Left lung (tissue), 10 donors: ENCODE results near the gene MRPL47. TPM values are rescaled to one million over a fixed set of nuclear protein-coding genes. Genes with fewer than 3 reads are reported as not detected.

Experiments used
- ATAC-seq: fragments of 200-7000 bp; cut with Tn5 transposase; one replicate; pipeline ENCODE4 v1.9.1; 2020; ENCODE audit warnings: moderate library complexity
- DNase-seq, 4 donors: peaks; one replicate each; pipeline ENCODE4 v3.0.0-alpha.2; 2013 to 2020
- H3K27ac ChIP-seq, 2 donors: fragments of 200-600 bp; sonication (generic) in 1 of 2; one replicate each; pipeline versions ENCODE4 v1.5.0 to v1.8.0; 2020 to 2021
- H3K27me3 ChIP-seq, 2 donors: fragments of 200-600 bp; sonication (generic) in 1 of 2; one replicate each; pipeline versions ENCODE4 v1.5.0 to v1.8.0; 2020 to 2021
- H3K36me3 ChIP-seq, 2 donors: fragments of 200-600 bp; sonication (generic) in 1 of 2; one replicate each; pipeline versions ENCODE4 v1.5.0 to v1.8.0; 2020 to 2021
- H3K4me1 ChIP-seq, 2 donors: fragments of 200-600 bp; one replicate each; pipeline ENCODE4 v1.8.0; 2021
- H3K4me3 ChIP-seq, 2 donors: fragments of 200-600 bp; sonication (generic) in 1 of 2; one replicate each; pipeline versions ENCODE4 v1.5.0 to v1.8.0; 2020 to 2021; ENCODE audit warnings: mild to moderate bottlenecking in 1 of 2
- H3K9me3 ChIP-seq, 2 donors: fragments of 200-600 bp; sonication (generic) in 1 of 2; one replicate each; pipeline versions ENCODE4 v1.5.0 to v1.8.0; 2020 to 2021
- intact Hi-C, 2 donors: fragments of 100-400 bp; cut with DNase I; formaldehyde crosslinking; loops; one replicate each; pipeline versions ENCODE4 v1.11.2 to v1.14.2; 2022
- polyA plus RNA-seq, 6 donors: library from polyadenylated mRNA; unstranded; fragments of 120-200 nt; gene quantifications; one replicate each; pipeline ENCODE4 v1.2.1, GENCODE V29; 2013; ENCODE audit not compliant: insufficient read length in 6 of 6
- total RNA-seq, 2 donors: library from RNA; stranded (reverse); fragmentation: NEBNext Ultra II Directional; extraction: Animal tissue kit (Norgen Biotek cat#: 25700); gene quantifications; one replicate each; pipeline ENCODE4 v1.2.1, GENCODE V29; 2021
- TF ChIP-seq, protein P1 (sequence below), 2 donors: fragments of 200-600 bp; sonication (generic) in 1 of 2; IDR thresholded peaks; one replicate each; pipeline versions ENCODE4 v1.5.0 to v1.8.0; 2021; ENCODE audit warnings: antibody characterized with exemption in 2 of 2
- donor health status: DM: no; HTN: yes; CAD: no.
- donor health status: DM: no; HTN: no; CAD: no.

The MRPL47 gene
- total and polyA plus RNA-seq, 8 donors = 27.7 to 49.4 (median 46.4) TPM

- no peak for ATAC-seq
- Histone ChIP-seq H3K36me3 (peaks cover 0 to 78% of the 10 kb centered on the region in 2 donors), H3K9me3 (no peaks in the 10 kb centered on the region), H3K27ac (no peak overlapping the region), H3K27me3 (no peaks in the 10 kb centered on the region), H3K4me3 (no peak overlapping the region), H3K4me1 (peaks cover 12% of the 10 kb centered on the region in 2 donors)
- no peak for DNase-seq
- intact Hi-C loops = no loop called here
- TF ChIP-seq, protein P1, sequence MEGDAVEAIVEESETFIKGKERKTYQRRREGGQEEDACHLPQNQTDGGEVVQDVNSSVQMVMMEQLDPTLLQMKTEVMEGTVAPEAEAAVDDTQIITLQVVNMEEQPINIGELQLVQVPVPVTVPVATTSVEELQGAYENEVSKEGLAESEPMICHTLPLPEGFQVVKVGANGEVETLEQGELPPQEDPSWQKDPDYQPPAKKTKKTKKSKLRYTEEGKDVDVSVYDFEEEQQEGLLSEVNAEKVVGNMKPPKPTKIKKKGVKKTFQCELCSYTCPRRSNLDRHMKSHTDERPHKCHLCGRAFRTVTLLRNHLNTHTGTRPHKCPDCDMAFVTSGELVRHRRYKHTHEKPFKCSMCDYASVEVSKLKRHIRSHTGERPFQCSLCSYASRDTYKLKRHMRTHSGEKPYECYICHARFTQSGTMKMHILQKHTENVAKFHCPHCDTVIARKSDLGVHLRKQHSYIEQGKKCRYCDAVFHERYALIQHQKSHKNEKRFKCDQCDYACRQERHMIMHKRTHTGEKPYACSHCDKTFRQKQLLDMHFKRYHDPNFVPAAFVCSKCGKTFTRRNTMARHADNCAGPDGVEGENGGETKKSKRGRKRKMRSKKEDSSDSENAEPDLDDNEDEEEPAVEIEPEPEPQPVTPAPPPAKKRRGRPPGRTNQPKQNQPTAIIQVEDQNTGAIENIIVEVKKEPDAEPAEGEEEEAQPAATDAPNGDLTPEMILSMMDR (IDR thresholded peaks at IDR 0.05) = no peak
Observed at GRCh38 chr3:179599531-179599930, 4.9 kb downstream of the MRPL47 start.

DNA sequence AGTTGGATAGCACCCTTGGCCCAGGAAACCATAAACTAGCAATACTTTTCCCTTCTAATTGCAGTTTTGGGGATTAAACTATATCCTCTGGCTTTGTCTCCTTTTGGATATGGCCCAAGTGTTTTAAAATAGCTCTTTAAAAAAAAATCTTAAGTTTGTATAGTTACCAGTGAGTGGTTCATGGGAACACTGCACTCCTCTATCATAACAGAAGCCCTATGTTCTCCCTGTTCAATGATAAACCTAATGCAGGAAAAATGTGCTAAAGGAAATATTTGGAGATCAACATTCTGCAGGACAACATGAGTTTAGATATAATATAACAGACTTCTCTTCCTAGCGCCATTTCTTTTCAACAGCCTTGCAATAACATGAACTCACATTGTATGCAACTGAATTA, 13.1 kb downstream of the MRPL47 start:
- Histone ChIP-seq H3K4me1 (no peaks in the 10 kb centered on the region), H3K4me3 (no peak overlapping the region), H3K27me3 (no peaks in the 10 kb centered on the region), H3K9me3 (no peaks in the 10 kb centered on the region), H3K27ac (no peak overlapping the region), H3K36me3 (peaks cover 5 to 100% of the 10 kb centered on the region in 2 donors)
- DNase-seq (no peak), ATAC-seq (no peak)
- intact Hi-C loops = no loop called here
- TF ChIP-seq, protein P1 (IDR thresholded peaks at IDR 0.05) = no peak

DNA sequence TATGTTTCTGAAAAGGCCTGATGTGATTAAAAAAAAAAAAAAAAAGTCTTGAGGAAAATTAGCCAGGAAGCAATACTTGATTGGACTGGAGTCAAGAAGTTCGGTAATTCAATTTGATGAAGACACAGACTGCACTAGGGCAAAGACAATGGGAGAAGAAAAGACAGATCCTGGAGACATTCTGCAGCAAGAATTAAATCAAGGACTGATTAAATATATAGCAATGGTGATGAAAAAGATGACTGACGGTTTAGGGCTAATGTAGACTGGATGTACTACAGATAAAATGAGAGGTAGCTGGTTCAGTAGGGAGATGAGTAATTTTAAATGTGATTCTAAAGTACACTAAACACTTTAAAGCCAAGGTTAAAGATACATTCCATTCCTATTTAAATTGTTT, 13.8 kb downstream of the MRPL47 start:
- no peak for ATAC-seq
- Histone ChIP-seq H3K4me1 (no peaks in the 10 kb centered on the region), H3K36me3 (peaks cover 5 to 100% of the 10 kb centered on the region in 2 donors), H3K4me3 (no peak overlapping the region), H3K27me3 (no peaks in the 10 kb centered on the region), H3K27ac (no peak overlapping the region), H3K9me3 (no peaks in the 10 kb centered on the region)
- DNase-seq = no peak
- TF ChIP-seq, protein P1 (IDR thresholded peaks at IDR 0.05) = no peak
- intact Hi-C loops = no loop called here

GRCh38 chr3:179589143-179589542, 15.3 kb downstream of the MRPL47 start:
- no peak overlapping the region for H3K27ac ChIP-seq
- ATAC-seq = no peak
- no peaks in the 10 kb centered on the region for H3K27me3 ChIP-seq
- no peaks in the 10 kb centered on the region for H3K9me3 ChIP-seq
- H3K36me3 ChIP-seq = peaks cover 5 to 100% of the 10 kb centered on the region in 2 donors
- no peaks in the 10 kb centered on the region for H3K4me1 ChIP-seq
- TF ChIP-seq, protein P1 (IDR thresholded peaks at IDR 0.05) = no peak
- intact Hi-C loops = no loop called here
- no peak for DNase-seq
- no peak overlapping the region for H3K4me3 ChIP-seq

- peaks cover 0 to 94% of the 10 kb centered on the region in 2 donors for H3K36me3 ChIP-seq
- H3K27me3 ChIP-seq = no peaks in the 10 kb centered on the region
- no peak overlapping the region for H3K27ac ChIP-seq
- no peak for DNase-seq
- intact Hi-C loops = no loop called here
- TF ChIP-seq, protein P1 (IDR thresholded peaks at IDR 0.05) = no peak
- ATAC-seq = no peak
- no peak overlapping the region for H3K4me3 ChIP-seq
- H3K9me3 ChIP-seq = no peaks in the 10 kb centered on the region
- no peaks in the 10 kb centered on the region for H3K4me1 ChIP-seq
Observed at GRCh38 chr3:179580992-179581391, 23.4 kb downstream of the MRPL47 start.
